IPS-18c (cell line): ENCODE results near the gene VPS26C.

Experiments used
- H3K4me3 ChIP-seq: 2 replicates; pipeline ENCODE4 v1.7.0; 2013; ENCODE audit warnings: low read depth, mild to moderate bottlenecking, low read length, moderate library complexity; ENCODE audit not compliant: insufficient read depth
- H3K9me3 ChIP-seq: one replicate; pipeline ENCODE4 v1.6.1; 2013; ENCODE audit warnings: mild to moderate bottlenecking, low read length, moderate library complexity; ENCODE audit not compliant: control insufficient read depth, insufficient read depth

The VPS26C gene

GRCh38 chr21:37196847-37197246 is 70.3 kb downstream of the VPS26C start:
- Histone ChIP-seq H3K9me3 (no peaks in the 10 kb centered on the region), H3K4me3 (no peak overlapping the region)

- H3K4me3 ChIP-seq = no peak overlapping the region
- no peaks in the 10 kb centered on the region for H3K9me3 ChIP-seq
These were observed 71.5 kb downstream of the VPS26C start for GRCh38 chr21:37195610-37196009.

DNA sequence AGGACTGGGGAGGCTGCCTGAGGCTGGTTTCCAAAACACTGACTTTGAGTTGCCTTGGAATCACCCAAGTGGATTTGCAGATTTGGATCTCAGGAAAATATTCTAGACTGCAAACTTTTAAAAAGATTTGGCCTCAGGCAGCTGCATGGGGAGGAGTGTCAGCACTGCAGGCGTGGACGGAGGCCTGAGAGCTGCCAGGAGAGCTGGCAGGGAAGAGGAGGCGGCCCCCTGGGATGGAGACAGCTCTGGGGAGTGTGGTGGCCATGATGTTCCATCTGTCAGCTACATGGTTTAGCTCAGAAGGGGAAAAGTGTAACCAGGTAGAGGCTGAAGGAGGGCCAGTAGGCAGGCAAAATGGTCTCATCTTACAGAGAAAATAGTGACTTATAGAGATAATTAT is 72.1 kb downstream of the VPS26C start:
- no peaks in the 10 kb centered on the region for H3K9me3 ChIP-seq

GRCh38 chr21:37193676-37194075 is 73.5 kb downstream of the VPS26C start:
- no peaks in the 10 kb centered on the region for H3K9me3 ChIP-seq

More for the DNA sequence above, 72.1 kb downstream of the VPS26C start:
- no peak overlapping the region for H3K4me3 ChIP-seq

GRCh38 chr21:37193006-37193405 is 74.1 kb downstream of the VPS26C start:
- no peak overlapping the region for H3K4me3 ChIP-seq
- H3K9me3 ChIP-seq = no peaks in the 10 kb centered on the region

More at GRCh38 chr21:37193676-37194075, 73.5 kb downstream of the VPS26C start:
- H3K4me3 ChIP-seq = no peak overlapping the region

DNA sequence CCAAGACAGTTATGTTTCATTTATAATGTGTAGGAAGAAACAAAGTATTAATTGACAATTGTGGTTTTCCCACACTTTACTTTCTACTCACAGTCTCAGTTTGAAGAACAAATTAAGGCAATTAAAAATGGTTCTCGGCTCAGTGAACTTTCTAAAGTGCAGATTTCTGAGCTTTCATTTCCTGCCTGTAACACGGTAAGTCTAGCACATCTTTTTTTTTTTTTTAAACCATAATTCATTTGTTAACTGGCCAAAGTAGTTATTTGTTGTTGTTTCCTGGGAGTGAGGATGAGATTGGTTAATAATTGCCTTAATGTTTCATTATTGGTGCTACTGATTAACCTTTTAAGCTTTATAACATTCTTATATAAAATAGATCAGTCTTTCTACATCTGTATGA is 75.1 kb downstream of the VPS26C start:
- no peak overlapping the region for H3K4me3 ChIP-seq

DNA sequence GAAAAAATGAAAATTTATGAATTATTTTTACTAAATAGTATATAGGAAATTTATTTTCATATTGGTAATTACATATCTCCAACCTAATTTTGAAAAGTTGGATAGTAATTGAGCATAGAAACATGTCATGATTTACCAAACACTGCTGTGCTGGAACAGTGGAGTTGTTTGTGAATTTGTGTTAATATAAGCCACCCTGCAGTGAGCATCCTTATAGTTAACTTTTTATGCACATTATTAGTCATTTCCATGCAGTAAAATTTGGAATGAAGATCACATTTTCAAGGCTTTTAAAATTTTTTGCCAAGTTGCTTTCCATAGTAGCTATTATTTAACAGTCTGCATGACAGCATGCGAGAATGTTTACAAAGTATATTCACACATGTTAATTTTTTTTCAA is 78.3 kb downstream of the VPS26C start:
- H3K9me3 ChIP-seq = no peaks in the 10 kb centered on the region
- no peak overlapping the region for H3K4me3 ChIP-seq

More for the DNA sequence above, 75.1 kb downstream of the VPS26C start:
- H3K9me3 ChIP-seq = no peaks in the 10 kb centered on the region

DNA sequence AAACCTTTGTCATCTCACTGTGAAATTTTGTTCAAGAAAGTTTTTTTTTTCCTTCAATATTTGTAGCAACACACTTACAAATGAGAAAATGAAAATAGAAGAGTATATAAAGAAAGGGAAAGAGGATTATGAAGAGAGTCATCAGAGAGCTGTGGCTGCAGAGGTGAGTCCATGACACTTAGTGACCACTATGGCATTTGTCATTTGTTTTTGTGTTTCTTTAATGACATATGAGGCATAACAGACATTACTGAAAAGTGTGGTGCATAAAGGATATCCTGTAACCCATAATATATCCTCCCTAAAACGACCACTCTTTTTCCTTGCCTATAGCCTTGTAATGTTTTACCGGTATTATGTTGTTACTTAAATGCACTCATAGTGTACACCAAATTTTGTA is 80.2 kb downstream of the VPS26C start:
- Histone ChIP-seq H3K4me3 (no peak overlapping the region), H3K9me3 (no peaks in the 10 kb centered on the region)

GRCh38 chr21:37184784-37185593 is 82.1 kb downstream of the VPS26C start:
- no peaks in the 10 kb centered on the region for H3K9me3 ChIP-seq
- no peak overlapping the region for H3K4me3 ChIP-seq

GRCh38 chr21:37183749-37184148 is 83.4 kb downstream of the VPS26C start:
- Histone ChIP-seq H3K4me3 (no peak overlapping the region), H3K9me3 (no peaks in the 10 kb centered on the region)

DNA sequence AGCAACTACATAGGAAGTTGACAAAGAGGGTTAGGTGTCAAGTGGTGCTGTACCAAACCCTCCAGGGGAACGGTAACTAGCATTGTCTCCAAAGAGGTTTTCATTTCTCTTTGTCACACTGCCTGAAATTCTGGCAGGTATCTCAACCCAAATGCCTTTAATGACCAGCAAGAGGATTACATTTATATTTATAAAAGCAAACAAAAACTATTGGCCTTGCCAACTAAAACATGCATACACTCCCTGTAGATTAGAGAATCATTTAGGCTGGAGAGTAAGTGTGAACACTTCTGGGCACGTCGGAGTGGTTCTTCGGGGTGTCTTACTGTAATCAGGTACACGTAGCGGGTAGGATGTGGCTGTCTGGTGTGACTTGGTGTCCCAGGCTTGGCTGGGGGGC is 84.9 kb downstream of the VPS26C start:
- H3K9me3 ChIP-seq = no peaks in the 10 kb centered on the region

GRCh38 chr21:37181059-37181458 is 86.1 kb downstream of the VPS26C start:
- Histone ChIP-seq H3K4me3 (no peak overlapping the region), H3K9me3 (no peaks in the 10 kb centered on the region)

More for the DNA sequence above, 84.9 kb downstream of the VPS26C start:
- no peak overlapping the region for H3K4me3 ChIP-seq

GRCh38 chr21:37176716-37177115 is 90.4 kb downstream of the VPS26C start:
- Histone ChIP-seq H3K4me3 (no peak overlapping the region), H3K9me3 (no peaks in the 10 kb centered on the region)
